ENCODE data around the gene SERP2.

The SERP2 gene

GRCh38 chr13:44340508-44340907, 33.1 kb upstream of the SERP2 start:
- no peak overlapping the region for H3K27ac ChIP-seq (ENCODE audit: low read length)
- H3K9me3 ChIP-seq (ENCODE audit: control insufficient read depth in 1 of 2, low read length in 2 of 2) = no peaks in the 10 kb centered on the region
- H3K4me3 ChIP-seq (ENCODE audit: low read depth in 1 of 2, low read length in 2 of 2) = no peak overlapping the region
- no peaks in the 10 kb centered on the region for H3K27me3 ChIP-seq (ENCODE audit: low read depth, low read length)
- H3K36me3 ChIP-seq (ENCODE audit: control insufficient read depth in 1 of 2, insufficient read depth in 2 of 2, low read length in 2 of 2) = no peaks in the 10 kb centered on the region
- H3K4me1 ChIP-seq (ENCODE audit: control insufficient read depth in 1 of 2, insufficient read depth in 2 of 2, low read length in 2 of 2) = no peaks in the 10 kb centered on the region

GRCh38 chr13:44342741-44343140, 30.9 kb upstream of the SERP2 start:
- Histone ChIP-seq H3K27ac (ENCODE audit: low read length) (no peak overlapping the region), H3K4me3 (ENCODE audit: low read depth in 1 of 2, low read length in 2 of 2) (no peak overlapping the region), H3K4me1 (ENCODE audit: control insufficient read depth in 1 of 2, insufficient read depth in 2 of 2, low read length in 2 of 2) (no peaks in the 10 kb centered on the region), H3K36me3 (ENCODE audit: control insufficient read depth in 1 of 2, insufficient read depth in 2 of 2, low read length in 2 of 2) (no peaks in the 10 kb centered on the region), H3K9me3 (ENCODE audit: control insufficient read depth in 1 of 2, low read length in 2 of 2) (no peaks in the 10 kb centered on the region), H3K27me3 (ENCODE audit: low read depth, low read length) (no peaks in the 10 kb centered on the region)

- Histone ChIP-seq H3K27ac (ENCODE audit: low read length) (no peak overlapping the region), H3K4me1 (ENCODE audit: control insufficient read depth in 1 of 2, insufficient read depth in 2 of 2, low read length in 2 of 2) (peaks cover 0 to 3% of the 10 kb centered on the region in 2 donors), H3K9me3 (ENCODE audit: control insufficient read depth in 1 of 2, low read length in 2 of 2) (no peaks in the 10 kb centered on the region), H3K36me3 (ENCODE audit: control insufficient read depth in 1 of 2, insufficient read depth in 2 of 2, low read length in 2 of 2) (no peaks in the 10 kb centered on the region), H3K27me3 (ENCODE audit: low read depth, low read length) (no peaks in the 10 kb centered on the region), H3K4me3 (ENCODE audit: low read depth in 1 of 2, low read length in 2 of 2) (no peak overlapping the region)
These were observed 27.1 kb upstream of the SERP2 start for GRCh38 chr13:44346534-44346933.

- Histone ChIP-seq H3K9me3 (ENCODE audit: control insufficient read depth in 1 of 2, low read length in 2 of 2) (no peaks in the 10 kb centered on the region), H3K27ac (ENCODE audit: low read length) (no peak overlapping the region), H3K36me3 (ENCODE audit: control insufficient read depth in 1 of 2, insufficient read depth in 2 of 2, low read length in 2 of 2) (no peaks in the 10 kb centered on the region), H3K4me1 (ENCODE audit: control insufficient read depth in 1 of 2, insufficient read depth in 2 of 2, low read length in 2 of 2) (peaks cover 0 to 3% of the 10 kb centered on the region in 2 donors), H3K4me3 (ENCODE audit: low read depth in 1 of 2, low read length in 2 of 2) (no peak overlapping the region), H3K27me3 (ENCODE audit: low read depth, low read length) (no peaks in the 10 kb centered on the region)
These were observed 26.3 kb upstream of the SERP2 start for GRCh38 chr13:44347301-44347700.

GRCh38 chr13:44347949-44348348, 25.7 kb upstream of the SERP2 start:
- Histone ChIP-seq H3K27me3 (ENCODE audit: low read depth, low read length) (no peaks in the 10 kb centered on the region), H3K9me3 (ENCODE audit: control insufficient read depth in 1 of 2, low read length in 2 of 2) (no peaks in the 10 kb centered on the region), H3K27ac (ENCODE audit: low read length) (no peak overlapping the region), H3K4me3 (ENCODE audit: low read depth in 1 of 2, low read length in 2 of 2) (no peak overlapping the region), H3K36me3 (ENCODE audit: control insufficient read depth in 1 of 2, insufficient read depth in 2 of 2, low read length in 2 of 2) (no peaks in the 10 kb centered on the region), H3K4me1 (ENCODE audit: control insufficient read depth in 1 of 2, insufficient read depth in 2 of 2, low read length in 2 of 2) (peaks cover 0 to 3% of the 10 kb centered on the region in 2 donors)

- no peak overlapping the region for H3K27ac ChIP-seq (ENCODE audit: low read length)
- H3K27me3 ChIP-seq (ENCODE audit: low read depth, low read length) = no peaks in the 10 kb centered on the region
- no peaks in the 10 kb centered on the region for H3K36me3 ChIP-seq (ENCODE audit: control insufficient read depth in 1 of 2, insufficient read depth in 2 of 2, low read length in 2 of 2)
- peaks cover 0 to 3% of the 10 kb centered on the region in 2 donors for H3K4me1 ChIP-seq (ENCODE audit: control insufficient read depth in 1 of 2, insufficient read depth in 2 of 2, low read length in 2 of 2)
- H3K4me3 ChIP-seq (ENCODE audit: low read depth in 1 of 2, low read length in 2 of 2) = no peak overlapping the region
- H3K9me3 ChIP-seq (ENCODE audit: control insufficient read depth in 1 of 2, low read length in 2 of 2) = no peaks in the 10 kb centered on the region
These were observed 22.7 kb upstream of the SERP2 start for GRCh38 chr13:44350775-44351504.

GRCh38 chr13:44351505-44351854, 22.1 kb upstream of the SERP2 start:
- Histone ChIP-seq H3K36me3 (ENCODE audit: control insufficient read depth in 1 of 2, insufficient read depth in 2 of 2, low read length in 2 of 2) (no peaks in the 10 kb centered on the region), H3K27me3 (ENCODE audit: low read depth, low read length) (no peaks in the 10 kb centered on the region), H3K27ac (ENCODE audit: low read length) (no peak overlapping the region), H3K9me3 (ENCODE audit: control insufficient read depth in 1 of 2, low read length in 2 of 2) (no peaks in the 10 kb centered on the region), H3K4me3 (ENCODE audit: low read depth in 1 of 2, low read length in 2 of 2) (no peak overlapping the region), H3K4me1 (ENCODE audit: control insufficient read depth in 1 of 2, insufficient read depth in 2 of 2, low read length in 2 of 2) (peaks cover 0 to 3% of the 10 kb centered on the region in 2 donors)

GRCh38 chr13:44352202-44352601, 21.4 kb upstream of the SERP2 start:
- no peaks in the 10 kb centered on the region for H3K36me3 ChIP-seq (ENCODE audit: control insufficient read depth in 1 of 2, insufficient read depth in 2 of 2, low read length in 2 of 2)
- H3K4me1 ChIP-seq (ENCODE audit: control insufficient read depth in 1 of 2, insufficient read depth in 2 of 2, low read length in 2 of 2) = peaks cover 0 to 3% of the 10 kb centered on the region in 2 donors
- H3K27ac ChIP-seq (ENCODE audit: low read length) = no peak overlapping the region
- H3K27me3 ChIP-seq (ENCODE audit: low read depth, low read length) = no peaks in the 10 kb centered on the region
- H3K4me3 ChIP-seq (ENCODE audit: low read depth in 1 of 2, low read length in 2 of 2) = no peak overlapping the region
- no peaks in the 10 kb centered on the region for H3K9me3 ChIP-seq (ENCODE audit: control insufficient read depth in 1 of 2, low read length in 2 of 2)

- H3K4me3 ChIP-seq (ENCODE audit: low read depth in 1 of 2, low read length in 2 of 2) = no peak overlapping the region
- H3K4me1 ChIP-seq (ENCODE audit: control insufficient read depth in 1 of 2, insufficient read depth in 2 of 2, low read length in 2 of 2) = peaks cover 0 to 3% of the 10 kb centered on the region in 2 donors
- no peak overlapping the region for H3K27ac ChIP-seq (ENCODE audit: low read length)
- no peaks in the 10 kb centered on the region for H3K9me3 ChIP-seq (ENCODE audit: control insufficient read depth in 1 of 2, low read length in 2 of 2)
- no peaks in the 10 kb centered on the region for H3K36me3 ChIP-seq (ENCODE audit: control insufficient read depth in 1 of 2, insufficient read depth in 2 of 2, low read length in 2 of 2)
- H3K27me3 ChIP-seq (ENCODE audit: low read depth, low read length) = no peaks in the 10 kb centered on the region
These were observed 21.0 kb upstream of the SERP2 start for GRCh38 chr13:44352671-44353070.

GRCh38 chr13:44354331-44354730, 19.3 kb upstream of the SERP2 start:
- Histone ChIP-seq H3K27ac (ENCODE audit: low read length) (no peak overlapping the region), H3K9me3 (ENCODE audit: control insufficient read depth in 1 of 2, low read length in 2 of 2) (no peaks in the 10 kb centered on the region), H3K4me3 (ENCODE audit: low read depth in 1 of 2, low read length in 2 of 2) (no peak overlapping the region), H3K4me1 (ENCODE audit: control insufficient read depth in 1 of 2, insufficient read depth in 2 of 2, low read length in 2 of 2) (no peaks in the 10 kb centered on the region), H3K27me3 (ENCODE audit: low read depth, low read length) (no peaks in the 10 kb centered on the region), H3K36me3 (ENCODE audit: control insufficient read depth in 1 of 2, insufficient read depth in 2 of 2, low read length in 2 of 2) (no peaks in the 10 kb centered on the region)

- Histone ChIP-seq H3K36me3 (ENCODE audit: control insufficient read depth in 1 of 2, insufficient read depth in 2 of 2, low read length in 2 of 2) (no peaks in the 10 kb centered on the region), H3K27me3 (ENCODE audit: low read depth, low read length) (no peaks in the 10 kb centered on the region), H3K4me3 (ENCODE audit: low read depth in 1 of 2, low read length in 2 of 2) (no peak overlapping the region), H3K27ac (ENCODE audit: low read length) (no peak overlapping the region), H3K9me3 (ENCODE audit: control insufficient read depth in 1 of 2, low read length in 2 of 2) (no peaks in the 10 kb centered on the region), H3K4me1 (ENCODE audit: control insufficient read depth in 1 of 2, insufficient read depth in 2 of 2, low read length in 2 of 2) (no peaks in the 10 kb centered on the region)
These were observed 18.7 kb upstream of the SERP2 start for GRCh38 chr13:44354884-44355283.

GRCh38 chr13:44355621-44356020, 18.0 kb upstream of the SERP2 start:
- H3K36me3 ChIP-seq (ENCODE audit: control insufficient read depth in 1 of 2, insufficient read depth in 2 of 2, low read length in 2 of 2) = no peaks in the 10 kb centered on the region
- H3K4me3 ChIP-seq (ENCODE audit: low read depth in 1 of 2, low read length in 2 of 2) = no peak overlapping the region

More at GRCh38 chr13:44355621-44356020, 18.0 kb upstream of the SERP2 start:
- Histone ChIP-seq H3K27ac (ENCODE audit: low read length) (no peak overlapping the region), H3K27me3 (ENCODE audit: low read depth, low read length) (no peaks in the 10 kb centered on the region), H3K4me1 (ENCODE audit: control insufficient read depth in 1 of 2, insufficient read depth in 2 of 2, low read length in 2 of 2) (no peaks in the 10 kb centered on the region), H3K9me3 (ENCODE audit: control insufficient read depth in 1 of 2, low read length in 2 of 2) (no peaks in the 10 kb centered on the region)
